Ramos (cell line): ENCODE results near the gene ADAP1.
"Not testable (repeated sequence)": the region's sequence is repeated elsewhere in the genome, so short reads cannot be mapped to it uniquely, and the experiment has no call there.

Source experiments
- in situ Hi-C: fragments of 300-500 bp; cut with MboI; formaldehyde crosslinking; loops from one replicate; pipeline ENCODE4 v1.14.3; 2022; ENCODE audit warnings: low sequenced_read_pairs; ENCODE audit not compliant: unreplicated experiment

Gene ADAP1

GRCh38 chr7:961546-962400 is 7.3 kb upstream of the ADAP1 start:
- in situ Hi-C loops = no loop called here

DNA sequence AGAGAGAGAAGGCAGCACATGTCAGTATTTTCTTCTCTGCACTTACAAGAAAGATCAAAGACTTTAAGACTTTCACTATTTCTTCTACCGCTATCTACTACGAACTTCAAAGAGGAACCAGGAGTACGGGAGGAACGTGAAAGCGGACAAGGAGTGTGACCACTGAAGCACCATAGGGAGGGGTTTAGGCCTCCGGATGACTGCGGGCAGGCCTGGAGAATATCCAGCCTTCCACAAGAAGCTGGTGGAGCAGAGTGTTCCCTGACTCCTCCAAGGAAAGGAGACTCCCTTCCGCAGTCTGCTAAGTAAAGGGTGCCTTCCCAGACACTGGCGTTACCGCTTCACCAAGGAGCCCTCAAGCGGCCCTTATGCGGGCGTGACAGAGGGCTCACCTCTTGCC is 6.5 kb upstream of the ADAP1 start:
- in situ Hi-C loops = not testable (repeated sequence)

DNA sequence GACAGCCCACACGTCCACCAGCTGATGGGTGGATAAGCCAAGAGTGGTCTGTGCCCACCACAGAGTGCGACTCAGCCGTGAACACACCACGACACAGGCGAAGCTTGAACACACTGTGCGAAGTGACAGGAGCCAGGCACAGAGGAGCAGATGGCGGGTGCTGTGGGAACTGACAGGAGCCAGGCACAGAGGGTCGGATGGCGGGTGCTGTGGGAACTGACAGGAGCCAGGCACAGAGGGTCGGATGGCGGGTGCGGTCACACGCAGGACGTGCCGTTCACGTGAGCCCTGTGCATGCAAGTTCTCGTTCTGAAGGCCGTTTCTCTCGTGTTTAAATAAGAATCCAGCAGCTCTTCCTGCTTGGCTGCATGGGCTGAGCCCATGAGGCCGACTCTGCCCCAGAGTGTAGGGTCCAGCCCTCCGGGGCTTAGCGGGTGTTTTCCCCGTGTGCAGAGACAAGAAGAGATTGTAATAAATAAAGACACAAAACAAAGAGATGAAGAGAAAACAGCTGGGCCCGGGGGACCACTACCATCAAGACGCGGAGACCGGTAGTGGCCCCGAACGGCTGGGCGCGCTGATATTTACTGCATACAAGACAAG is 5.9 kb upstream of the ADAP1 start:
- in situ Hi-C loops = no loop called here

- in situ Hi-C loops = not testable (repeated sequence)
Measured at GRCh38 chr7:959740-960139, 5.3 kb upstream of the ADAP1 start.

GRCh38 chr7:959271-959670 is 4.8 kb upstream of the ADAP1 start:
- in situ Hi-C loops = no loop called here

DNA sequence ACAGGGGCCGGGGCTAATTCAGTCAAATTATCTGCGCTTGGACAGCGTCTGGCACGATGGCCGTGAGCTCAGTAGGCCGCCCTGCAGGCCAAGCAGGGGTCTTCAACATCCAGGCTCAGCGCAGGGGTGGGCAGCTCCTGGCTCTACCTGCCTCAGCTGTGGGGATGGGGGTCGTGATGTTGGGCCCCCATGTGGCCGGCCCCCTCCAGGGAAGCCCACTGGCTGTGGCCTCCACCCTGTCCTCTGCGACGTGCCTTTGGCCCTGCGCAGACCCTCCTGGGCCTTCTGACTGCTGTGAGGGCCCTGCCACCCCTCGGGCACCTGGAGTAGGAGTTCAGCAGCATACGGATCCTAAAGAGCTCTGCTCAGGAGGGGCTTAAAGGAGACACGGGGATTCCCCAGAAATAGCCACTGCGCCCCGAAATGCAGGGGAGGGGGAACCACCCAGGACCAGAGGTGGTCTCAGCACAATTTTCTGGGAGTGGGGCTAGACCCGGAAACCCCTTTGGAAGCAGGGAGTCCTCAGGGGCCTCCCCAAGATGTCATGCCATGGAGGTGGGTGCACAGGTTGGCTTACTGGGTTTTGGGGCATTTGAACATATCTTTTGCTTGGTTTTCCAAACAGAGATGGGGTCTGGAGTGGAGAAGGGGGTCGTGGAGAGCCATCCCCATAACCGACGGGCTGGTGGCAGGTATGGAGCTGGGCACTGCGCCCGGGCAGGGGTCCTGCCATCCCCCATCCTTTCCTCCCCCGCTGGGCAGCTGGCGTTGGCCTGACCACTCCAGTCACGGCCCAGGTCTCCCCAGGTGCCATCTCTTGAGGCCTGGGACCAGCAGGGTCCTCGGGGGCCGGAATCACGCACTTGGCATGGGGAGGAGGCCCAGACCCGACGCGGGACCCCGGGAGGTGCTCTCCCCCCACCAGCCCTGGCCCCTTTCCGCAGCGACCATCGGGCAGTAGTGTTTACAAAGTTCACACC is 4.0 kb upstream of the ADAP1 start:
- in situ Hi-C loops = no loop called here

DNA sequence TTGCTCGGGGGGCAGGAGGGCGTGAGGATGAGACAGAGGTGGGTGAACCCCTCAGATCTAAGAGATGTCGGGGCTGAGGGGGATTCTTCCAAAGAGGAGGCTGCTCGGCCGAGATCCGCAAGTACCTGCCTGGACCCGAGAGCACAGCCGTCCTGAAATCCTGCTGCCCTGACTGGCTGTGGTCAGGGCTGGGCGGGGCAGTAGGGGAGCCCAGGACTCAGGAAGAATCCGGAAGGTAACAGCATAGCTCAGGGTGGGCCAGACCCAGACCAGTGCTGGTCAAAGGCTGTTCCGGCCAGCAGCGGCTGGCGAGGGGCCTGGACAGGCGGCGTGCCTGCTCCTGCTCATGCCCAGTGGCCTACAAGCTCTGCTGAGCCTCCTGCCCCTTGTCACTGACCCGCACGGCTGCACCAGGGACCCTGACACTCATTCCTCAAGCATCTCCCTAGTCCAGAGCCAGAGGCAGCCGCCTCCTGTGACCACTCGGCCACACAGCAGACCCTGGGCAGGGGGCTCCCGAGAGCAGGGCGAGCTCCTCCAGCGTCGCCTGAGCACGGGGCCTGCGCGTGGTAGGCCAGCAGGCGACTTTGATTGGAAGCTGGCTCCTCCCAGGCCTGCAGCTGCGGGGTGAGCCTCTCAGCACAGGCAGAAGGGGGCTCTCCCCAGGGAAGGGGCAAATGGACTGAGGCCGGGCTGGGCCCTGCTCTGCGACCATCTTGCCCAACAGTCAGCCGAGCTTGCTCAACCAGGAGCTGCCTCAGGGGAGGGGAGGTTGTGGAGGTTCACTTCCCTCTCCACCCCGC is 3.1 kb upstream of the ADAP1 start:
- in situ Hi-C loops = no loop called here

DNA sequence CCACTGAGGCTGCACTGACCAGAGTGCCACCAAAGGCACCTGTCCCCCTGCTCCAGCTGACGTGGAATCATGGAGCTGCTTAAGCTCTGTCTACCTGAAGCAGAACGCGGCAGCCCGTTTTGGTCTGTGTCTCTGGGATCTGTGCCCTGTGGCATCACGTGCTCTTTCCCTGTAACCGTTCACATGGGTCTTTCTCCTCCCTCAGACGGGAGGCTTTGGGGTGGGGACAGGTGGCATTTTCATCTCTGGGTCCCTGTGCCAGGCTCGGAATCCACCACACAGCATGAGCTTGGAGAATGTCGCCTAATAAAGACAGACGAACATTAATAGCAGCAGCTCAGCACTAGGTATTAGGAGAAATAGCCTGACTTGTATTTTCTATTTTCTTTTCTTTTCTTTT is 1.6 kb upstream of the ADAP1 start:
- in situ Hi-C loops = no loop called here

DNA sequence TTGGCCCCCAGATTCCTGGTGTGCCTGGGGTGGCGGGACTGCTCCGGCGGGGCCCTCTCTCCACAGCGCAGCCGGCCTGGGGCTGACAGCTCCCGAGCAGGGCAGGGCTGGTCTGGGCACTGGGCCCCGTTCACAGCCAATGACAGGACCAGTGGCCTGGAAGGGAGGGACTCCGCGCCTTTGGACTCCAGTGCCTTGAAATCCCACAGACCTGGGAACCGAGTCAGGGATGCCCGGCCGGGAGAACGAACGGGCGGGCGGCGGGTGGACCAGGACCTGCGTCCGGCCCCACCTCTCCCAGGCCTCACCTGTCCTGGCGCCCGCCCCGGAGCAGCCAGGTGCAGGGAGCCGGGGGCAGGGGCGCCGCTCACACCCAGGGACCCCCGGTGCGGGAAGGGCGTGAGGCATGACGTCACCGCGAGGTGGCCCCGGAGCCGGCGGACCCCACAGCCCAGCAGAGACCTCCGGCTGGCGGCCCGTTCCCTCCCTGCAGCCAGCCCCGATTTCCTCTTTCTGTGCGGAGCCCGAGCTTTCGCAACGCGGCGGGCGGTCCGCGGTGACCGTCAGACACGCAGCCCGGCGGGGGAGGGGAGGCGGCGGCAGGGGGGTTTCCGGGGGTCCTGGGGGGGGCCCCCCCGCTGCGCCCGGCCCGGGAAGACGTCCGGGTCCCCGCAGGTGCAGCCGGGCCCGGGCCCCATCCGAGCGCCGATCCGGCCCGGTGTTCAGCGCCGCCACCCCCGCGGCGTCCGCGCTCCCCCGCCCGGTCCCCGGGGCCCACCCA is 743 bp downstream of the ADAP1 start:
- in situ Hi-C loops = no loop called here

DNA sequence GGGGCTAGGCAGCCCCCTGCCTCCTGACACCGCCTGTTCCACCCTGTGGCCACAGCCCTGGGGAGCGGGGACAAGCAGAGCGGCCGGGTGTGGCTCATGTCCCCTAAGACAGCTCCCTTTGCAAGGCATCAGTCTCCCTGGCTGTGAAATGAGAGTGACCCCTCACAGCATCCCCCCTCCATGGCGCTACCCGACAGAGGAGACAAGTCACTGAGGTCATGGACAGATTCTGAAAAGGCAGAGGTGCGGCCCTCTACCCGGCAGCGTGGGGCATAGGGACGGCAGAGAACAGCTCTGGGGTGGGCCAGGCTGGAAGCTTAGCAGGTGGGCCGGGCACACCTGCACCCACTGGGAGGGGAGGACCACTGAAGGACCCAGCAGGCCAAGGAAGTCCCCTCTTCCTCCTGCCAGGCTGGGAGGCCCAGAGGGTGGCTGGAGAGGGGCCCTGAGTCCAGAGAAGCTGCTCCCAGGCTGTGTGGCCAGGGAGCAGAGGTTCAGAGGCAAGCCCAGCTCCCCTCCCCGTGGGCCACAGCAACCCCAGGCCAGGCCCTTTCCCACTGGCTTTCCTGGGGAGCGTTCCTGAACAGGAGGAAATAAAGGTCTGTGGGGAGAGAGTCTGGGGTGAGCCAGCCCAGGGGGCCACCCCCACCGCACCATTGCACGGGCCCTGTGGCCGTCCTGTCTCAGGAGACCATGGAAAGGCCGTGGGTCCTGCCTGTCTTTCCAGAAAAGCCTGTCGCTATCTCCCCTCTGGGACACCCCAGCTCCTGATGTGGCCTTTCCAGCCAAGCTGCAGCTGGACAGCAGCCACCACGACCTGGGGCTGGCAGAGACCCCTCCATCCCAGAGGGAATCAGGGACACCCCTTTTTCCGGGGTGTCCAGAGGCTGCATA is 1.7 kb downstream of the ADAP1 start:
- in situ Hi-C loops = no loop called here

- in situ Hi-C loops = no loop called here
Measured at GRCh38 chr7:951881-952547, 2.5 kb downstream of the ADAP1 start.

DNA sequence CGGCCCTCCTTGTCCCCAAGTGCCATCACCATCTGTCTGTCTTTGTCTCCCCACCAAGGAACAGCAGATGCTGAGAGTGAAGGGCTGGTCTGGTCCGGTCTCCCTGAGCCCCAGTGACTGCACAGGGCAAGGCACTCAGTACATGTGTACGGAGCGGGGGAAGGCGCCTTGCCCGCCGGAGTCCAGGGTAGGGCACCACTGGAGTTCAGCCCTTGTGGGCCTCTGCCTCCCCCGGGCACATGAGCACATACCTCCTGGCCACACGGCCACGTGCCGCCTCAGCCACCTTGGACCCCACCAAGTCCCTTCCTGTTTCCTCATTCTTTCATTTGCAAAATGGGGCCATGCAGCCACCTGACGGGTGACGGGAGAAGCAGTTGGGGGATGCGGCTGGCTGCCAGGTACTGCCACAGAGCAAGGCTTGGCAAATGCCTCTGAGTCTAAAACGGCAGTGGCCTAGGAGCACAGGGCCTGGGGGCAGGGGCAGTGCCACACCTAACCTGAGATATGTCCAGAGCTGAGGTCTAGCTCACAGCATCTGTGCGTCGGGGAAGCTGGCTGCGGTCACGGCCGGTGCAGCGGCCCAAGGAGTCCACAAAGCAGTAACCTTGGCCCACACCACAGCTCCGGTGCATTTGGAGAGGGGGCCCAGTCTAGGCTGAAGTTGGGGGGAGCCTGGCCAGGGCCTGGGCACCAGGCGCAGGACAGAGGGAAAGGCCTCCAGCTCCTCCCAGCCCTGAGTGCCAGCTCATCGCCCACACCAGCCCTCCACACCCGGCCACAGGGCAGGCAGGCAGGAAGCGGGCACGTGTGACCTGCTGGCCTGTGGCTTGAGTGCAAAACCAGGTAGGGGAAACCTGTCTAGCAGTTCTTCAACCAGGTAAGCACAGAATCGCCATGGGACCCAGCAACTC is 5.2 kb downstream of the ADAP1 start:
- in situ Hi-C loops = no loop called here

DNA sequence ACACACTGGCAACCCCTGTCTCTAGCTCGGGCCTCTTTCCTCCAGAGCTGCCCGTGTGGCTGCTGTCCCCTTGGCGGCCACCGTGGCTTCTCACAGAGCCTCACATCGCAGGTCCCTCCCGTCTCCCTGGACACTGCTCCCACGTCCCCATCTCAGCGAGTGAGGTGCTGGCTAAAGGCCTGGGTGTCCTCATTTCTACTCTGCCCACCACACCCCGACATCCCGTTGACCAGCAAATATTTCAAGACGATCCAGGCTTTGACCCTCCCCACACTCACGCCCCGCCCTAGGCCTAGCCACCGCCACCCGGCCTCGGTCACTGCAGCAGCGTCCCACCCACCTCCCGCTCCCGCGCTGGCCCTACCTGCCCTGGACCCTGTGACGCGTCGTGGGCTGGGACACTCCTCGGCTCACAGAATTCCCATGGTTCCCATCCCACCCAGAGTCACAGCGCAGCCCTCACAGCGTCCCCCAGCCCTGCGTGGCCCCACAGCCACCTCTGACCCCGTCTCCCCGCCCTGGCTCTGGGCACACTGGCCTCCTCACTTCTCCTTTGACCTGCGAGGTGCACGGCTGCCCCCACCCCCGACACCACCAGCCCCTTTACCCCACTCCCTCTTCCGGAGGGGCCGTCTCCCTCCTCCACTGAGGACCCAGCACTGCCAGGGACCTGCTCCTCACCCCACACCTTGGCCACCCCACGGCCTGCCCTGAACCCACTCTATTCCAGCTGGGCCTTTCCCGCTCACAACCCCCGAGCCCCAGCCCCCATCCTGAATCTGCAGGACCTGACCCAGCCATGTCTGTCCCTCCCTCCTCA is 6.9 kb downstream of the ADAP1 start:
- in situ Hi-C loops = no loop called here

DNA sequence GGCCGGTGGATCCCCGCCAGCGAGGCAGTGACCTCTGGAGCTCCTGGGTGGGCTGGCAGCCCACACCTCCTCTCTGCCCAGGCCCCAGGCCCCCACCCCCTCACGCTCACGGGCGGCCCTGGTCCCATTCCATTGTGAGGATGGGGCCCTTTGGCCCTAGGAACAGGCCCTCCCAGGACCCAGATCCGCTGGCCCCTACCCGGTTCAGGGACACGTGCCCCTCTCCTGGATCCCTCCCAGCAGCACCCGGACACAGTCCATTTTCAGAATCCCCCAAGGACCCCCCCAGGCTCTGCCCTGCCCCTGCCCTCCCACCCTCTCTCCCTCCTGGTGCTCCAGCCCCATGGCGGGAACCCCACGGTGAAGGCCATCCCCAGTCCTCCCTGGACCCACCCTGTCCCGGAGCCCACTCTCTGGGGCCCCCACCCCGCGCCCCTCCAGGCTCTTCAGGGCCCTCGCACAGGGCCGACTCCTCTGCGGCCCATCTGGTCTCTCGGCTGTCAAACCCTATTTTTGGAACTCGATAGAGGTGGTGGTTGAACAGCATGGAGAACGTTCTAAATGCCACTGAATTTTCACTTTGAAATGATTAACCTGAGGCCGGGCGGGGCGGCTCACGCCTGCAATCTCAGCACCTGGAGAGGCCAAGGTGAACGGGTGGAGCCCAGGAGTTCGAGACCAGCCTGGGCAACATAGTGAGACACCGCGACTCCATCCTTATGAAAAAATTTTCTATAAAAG is 8.1 kb downstream of the ADAP1 start:
- in situ Hi-C loops = no loop called here

GRCh38 chr7:945556-946255 is 8.8 kb downstream of the ADAP1 start:
- in situ Hi-C loops = no loop called here
